GM21576 (cell line): ENCODE results near the gene TMSB4X.
"Not testable (repeated sequence)": the region's sequence is repeated elsewhere in the genome, so short reads cannot be mapped to it uniquely, and the experiment has no call there.

ENCODE experiments used
- ATAC-seq: cut with Tn5 transposase; IDR thresholded peaks from one replicate; pipeline ENCODE4 v1.9.1; 2021; ENCODE audit warnings: mild to moderate bottlenecking, moderate library complexity; ENCODE audit not compliant: unreplicated experiment

Gene TMSB4X

DNA sequence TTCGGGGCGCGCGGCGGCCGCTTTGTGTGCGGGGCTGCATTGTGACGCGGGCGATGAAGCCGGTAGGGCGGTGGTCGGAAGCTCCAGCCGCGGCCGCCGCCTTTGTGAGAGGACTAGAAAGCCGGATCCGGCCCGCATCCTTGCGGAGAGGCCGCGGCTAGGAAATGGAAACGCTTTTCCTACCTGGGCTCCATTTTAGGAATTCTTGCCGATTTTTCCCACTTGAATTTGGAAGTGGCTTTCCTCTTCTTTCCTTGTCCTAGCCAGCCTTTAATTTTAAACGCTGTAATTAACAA, 708 bp downstream of the TMSB4X start:
- ATAC-seq, result no peak

DNA sequence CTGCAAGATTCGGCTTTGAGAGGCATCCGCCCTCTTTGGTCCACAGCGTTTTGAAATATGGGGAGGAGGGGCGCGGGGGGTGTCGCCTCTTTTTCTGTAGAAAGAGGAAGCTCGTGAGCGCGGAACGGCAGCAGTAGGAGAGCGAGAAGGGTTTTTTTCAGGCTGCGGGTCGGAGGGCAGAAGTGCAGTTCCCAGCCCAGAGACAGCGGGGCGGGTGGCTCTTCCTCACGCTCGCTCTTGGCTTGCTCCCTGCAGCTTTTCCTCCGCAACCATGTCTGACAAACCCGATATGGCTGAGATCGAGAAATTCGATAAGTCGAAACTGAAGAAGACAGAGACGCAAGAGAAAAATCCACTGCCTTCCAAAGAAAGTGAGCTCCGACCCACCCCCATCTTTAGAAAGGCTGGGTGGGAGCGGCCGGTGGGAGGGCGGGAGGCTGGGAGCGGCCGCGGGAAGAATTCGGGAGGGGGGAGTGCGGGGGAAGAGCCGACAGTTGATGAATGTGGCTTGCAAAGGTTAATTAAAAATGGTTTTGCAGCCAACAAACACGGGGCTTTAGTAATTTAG, 1.2 kb downstream of the TMSB4X start:
- ATAC-seq, result no peak

DNA sequence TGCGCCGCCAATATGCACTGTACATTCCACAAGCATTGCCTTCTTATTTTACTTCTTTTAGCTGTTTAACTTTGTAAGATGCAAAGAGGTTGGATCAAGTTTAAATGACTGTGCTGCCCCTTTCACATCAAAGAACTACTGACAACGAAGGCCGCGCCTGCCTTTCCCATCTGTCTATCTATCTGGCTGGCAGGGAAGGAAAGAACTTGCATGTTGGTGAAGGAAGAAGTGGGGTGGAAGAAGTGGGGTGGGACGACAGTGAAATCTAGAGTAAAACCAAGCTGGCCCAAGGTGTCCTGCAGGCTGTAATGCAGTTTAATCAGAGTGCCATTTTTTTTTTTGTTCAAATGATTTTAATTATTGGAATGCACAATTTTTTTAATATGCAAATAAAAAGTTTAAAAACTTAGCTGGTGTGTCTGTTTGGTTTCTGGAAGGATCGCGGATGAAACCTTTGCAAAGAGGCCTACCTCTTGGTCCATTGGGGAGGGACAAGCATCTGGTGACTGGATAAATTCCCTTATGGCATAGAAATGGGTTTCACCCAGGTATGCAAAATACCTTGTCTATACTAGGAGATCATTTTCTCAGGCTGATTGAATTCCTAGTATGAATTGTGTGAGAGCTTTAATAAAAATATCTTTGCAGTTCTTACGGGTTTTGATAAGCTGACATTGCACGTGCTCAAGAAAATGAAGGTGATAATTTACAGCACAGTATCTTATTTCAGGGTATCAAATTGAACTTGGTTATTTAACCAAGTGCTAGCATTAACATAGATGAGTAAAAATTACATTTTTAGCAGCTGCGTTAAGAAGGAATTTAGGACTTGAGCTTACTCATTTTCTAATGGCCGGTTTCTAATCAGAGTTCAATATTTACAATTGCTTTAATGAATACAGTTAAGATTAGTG, 2.2 kb downstream of the TMSB4X start:
- not testable (repeated sequence) for ATAC-seq

DNA sequence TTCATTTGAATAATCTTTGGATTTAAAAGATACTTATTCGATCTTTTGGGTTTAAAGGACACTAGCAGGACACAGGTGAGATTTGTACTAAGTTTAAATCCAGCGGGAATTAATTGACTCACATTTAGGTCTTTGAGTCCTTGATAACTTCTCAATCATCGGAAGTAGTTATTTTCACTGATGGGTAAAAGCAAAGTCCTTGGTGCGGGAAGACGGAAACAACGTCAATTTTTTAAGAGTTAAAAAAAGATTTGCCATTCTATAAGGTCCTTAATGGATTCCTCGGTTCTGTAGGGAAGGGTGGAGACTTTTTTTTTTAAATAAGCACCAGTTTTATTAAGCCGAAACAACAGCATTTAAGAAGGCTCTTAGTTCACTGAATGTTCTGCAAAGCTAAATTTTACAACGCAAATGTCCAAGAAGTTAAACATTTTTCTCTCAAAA, 2.9 kb downstream of the TMSB4X start:
- ATAC-seq, result peak; percentile 0

DNA sequence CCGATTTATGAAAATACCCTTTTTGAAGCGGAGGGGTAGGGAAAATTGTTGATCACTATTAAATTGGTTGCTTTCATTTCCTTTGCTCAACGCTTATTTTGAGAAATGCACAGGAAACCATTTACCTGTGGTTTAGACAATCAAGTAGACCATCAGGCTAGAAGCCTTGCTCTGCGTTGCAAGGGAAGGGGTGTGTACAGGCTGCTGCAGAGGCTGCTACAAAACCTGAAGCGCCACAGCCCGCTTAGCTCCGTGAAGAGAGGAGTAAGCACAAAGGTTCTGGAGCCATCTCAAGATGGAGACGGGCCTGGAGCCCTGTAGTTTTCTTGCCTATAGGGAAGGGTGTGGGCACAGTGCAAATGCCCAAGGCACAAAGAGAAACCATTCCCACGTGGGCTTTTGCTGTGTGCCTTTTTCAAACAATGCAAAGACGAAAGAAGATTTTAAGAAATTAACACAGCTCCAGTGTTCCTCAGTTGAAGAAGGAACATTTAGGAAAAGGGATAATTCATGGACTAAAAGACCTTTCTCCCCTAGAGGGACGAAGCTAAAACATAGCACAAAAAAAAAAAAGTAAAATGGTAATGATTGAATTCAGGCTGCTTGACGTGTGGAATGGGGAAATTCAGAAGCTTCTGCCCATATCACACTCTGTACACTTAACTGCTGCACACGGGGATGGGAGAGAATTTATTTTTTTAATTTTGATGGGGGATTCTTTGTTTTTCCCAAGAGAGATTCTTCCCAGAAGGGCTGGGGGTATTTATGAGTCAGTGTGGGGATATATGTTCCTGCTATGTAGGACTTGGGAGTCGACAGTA, 3.5 kb downstream of the TMSB4X start:
- peak; percentile 49 for ATAC-seq

DNA sequence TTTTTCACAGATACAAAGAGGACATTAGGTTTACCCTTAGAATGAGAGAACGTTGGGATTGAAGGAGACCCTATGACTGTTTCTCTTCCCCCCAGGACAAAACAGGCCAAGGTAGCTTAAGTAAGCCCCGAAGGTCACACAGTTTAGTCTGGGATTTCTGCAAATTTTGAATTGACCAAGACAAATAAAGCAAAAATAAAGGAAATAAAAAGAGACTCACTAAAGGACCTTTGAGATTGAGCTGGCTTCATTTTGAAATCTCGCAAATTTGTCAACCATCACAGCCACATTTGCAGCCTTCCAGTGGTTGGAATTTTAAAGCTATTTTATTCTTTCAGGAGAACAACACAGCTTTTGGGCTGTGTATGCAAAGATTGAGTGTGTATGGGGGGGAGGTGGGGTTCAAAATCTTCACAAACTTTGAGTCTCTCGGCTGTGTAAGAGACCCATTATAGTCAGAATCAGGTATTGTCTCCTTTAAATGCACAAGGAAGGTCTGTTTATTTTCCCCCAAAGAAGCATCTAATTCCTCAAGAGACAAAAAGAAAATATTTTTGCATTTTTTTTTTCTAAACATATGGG, 4.2 kb downstream of the TMSB4X start:
- no peak for ATAC-seq

DNA sequence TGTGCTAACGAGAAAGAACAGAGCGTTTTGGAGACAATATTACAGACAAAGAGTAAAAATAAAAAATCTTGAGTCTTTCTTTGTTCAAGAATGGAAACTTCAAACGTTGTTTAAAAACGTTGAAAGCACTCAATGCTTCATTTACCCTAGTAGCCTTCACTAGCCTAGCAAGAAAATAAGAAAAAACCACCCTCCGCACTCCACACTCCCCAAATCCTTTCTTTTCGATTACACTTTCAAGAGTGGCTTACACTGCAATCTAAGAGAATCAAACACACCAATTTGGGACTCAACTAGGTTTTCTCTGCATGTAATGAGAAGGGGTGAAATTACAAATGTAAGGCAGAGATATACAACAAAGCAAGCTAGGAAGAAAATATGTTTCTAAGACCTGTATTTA, 4.7 kb downstream of the TMSB4X start:
- ATAC-seq, result no peak

DNA sequence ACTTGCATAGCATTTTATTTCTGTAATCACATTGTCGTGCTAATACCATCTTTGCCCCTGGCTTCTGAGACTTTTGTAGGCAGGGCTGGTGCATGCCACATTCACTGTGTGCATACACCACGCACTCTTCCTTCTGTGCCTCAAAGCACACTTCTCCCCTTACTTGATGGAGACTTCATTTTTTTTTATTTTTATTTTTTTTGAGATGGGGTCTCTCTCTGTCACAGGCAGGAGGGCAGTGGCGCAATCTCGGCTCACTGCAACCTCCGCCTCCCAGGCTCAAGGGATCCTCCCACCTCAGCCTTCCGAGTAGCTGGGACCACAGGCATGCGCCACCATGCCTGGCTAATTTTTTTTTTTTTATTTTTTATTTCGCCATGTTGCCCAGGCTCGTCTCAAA, 5.1 kb downstream of the TMSB4X start:
- not testable (repeated sequence) for ATAC-seq

DNA sequence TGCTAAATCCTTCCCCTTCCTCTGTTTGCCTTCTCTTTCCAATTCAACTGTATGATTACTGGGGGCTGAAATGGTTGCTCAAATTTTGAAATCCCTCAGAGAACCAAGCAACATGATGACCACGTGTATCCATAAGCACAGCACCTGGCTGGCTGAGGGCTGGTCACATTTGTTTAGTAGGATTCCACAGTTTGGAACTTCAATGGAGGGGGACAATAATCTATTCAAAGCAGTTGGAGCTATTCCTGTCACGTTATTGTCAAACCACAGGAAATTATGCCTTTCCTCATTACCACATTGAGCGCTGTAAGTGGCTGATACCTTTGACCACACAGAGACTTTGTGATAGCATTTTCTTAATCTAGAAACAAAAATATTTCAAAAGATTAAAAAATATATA, 7.0 kb downstream of the TMSB4X start:
- ATAC-seq, result no peak

DNA sequence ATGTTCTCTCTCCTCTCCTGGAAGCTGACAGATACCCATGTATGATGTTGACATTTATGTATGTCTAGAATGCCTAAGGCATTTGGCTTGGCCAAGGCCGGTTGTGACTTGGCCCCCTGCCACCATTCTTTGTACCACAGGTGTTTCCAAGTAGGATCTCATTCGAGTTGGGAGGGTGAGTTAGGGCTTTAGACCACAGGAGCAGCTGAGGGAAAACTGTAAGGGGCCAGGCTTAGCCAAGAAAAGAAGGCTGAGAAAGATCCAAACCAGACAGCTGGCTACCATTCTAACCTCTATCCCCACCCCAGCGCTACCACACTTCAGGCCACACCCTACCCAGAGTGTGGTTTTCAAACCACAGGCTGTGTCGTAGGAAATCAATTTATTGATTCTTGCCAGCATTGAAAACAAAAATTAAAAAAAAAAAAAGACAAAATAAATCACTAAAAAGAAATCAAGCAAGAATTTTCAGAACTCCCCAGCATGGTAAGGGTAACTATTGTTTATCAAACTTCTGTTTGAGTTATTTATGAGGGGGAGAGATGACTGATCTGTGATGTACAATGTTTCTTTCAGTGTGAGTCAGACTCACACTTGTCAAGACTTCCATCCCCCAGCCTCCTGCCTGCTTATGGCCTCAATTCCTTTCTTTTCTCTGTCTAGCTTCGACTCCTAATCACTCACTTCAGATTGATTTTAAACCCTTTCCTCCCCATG, 9.9 kb downstream of the TMSB4X start:
- ATAC-seq, result peak; percentile 68

DNA sequence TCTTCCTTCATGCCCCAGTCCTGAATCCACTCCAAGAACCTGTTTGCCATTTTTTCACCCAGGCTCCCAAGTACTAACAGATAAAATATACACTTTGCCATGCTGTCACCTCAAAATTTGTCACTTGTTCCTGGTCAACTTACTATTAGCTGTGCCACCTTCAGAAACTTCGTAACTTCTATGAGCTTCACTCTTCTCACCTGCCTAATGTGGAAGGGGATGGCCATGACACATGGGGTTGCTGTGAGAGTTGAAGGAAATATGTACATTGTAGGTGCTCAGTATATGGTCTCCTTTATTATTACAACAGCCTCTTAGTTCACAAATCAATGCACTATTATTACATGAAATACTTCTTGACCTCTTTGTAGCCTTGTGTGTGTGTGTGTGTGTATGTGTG, 10.4 kb downstream of the TMSB4X start:
- ATAC-seq, result peak; percentile 2

DNA sequence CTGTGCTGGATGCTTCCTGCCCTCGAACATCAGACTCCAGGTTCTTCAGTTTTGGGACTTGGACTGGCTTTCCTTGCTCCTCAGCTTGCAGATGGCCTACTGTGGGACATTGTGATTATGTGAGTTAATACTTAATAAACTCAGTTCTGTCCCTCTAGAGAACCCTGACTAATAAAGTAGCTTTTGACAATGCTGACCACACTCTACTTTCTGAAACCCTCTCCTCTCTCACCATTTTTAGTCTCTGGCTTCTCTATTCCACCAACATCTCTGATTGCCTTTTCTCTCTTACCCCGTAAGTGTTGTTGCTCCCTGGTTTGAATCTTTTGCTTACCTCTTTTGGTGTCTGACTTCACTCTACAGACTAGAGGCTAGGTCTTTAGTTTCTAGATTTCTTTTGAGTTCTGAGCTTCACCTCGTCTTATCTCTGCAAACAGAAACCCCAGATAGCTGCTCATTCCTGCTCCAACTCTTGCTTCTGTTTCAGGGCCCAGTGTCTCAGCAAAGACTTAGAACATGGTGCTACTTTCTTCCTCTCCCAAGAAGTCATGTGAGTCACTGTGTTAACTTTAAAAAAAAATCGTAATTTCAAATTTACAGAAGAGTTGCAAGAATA, 11.4 kb downstream of the TMSB4X start:
- peak; percentile 31 for ATAC-seq

DNA sequence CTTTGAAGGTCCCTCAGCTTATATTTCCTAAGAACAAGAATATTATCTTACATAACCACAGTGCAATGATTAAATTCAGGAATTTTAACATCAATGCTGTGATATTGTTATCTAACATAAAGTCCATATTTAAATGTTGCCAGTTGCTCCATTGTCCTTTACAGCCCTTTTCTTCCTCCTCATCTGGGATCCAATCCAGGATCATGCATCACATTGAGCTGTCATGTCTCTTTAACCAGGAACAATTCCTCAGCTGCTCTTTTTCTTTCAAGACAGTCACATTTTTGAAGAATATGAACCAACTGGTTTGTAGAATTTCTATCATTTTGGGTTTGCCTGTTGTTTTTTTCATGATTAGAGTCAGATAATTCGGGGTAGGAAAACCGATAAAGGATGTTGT, 12.0 kb downstream of the TMSB4X start:
- no peak for ATAC-seq

DNA sequence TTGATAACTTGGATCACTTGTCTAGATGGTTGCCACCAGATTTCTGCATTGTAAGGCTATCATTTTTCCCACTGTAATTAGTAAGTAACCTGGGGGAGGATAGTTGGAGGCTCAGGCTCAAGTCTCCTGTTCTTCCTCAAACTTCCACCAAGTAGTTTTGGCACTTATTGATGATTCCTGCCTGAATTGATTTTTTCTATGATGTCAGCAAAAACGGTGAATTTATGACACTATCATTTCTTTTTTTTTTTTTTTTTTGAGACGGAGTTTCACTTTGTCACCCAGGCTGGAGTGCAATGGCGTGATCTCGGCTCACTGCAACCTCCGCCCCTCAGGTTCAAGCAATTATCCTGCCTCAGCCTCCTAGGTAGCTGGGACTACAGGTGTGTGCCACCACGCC, 12.4 kb downstream of the TMSB4X start:
- ATAC-seq, result no peak

DNA sequence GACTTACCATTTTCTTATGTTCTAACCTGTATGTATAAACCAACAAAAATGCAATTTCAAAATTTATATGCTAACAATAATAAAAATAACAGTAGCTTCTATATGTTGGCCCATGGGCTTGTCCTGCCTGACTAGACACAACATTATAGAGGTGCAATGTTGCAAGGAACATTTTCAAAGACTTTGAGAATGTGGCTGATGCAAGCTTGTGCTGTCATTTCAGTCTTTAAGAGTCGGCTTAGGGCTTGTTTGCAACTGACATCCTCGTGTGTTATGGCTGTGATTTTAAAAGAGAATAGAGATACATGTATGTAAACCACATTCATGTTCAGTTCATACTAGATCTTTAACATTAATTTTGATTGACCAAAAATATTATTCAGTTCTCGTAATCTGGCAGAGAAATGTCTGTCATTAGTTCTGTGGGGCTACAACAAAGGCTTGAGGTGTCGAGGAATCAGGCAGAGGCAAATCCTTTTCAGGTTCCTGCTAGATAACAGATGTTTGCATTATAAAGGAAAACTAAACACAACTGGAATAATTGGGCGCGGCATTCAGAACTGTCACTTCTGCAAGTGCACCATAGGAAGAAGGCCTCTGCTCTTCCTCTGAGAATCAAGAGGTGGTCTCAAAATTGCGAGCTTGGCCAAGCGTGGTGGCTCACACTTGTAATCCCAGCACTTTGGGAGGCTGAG, 13.1 kb downstream of the TMSB4X start:
- no peak for ATAC-seq

DNA sequence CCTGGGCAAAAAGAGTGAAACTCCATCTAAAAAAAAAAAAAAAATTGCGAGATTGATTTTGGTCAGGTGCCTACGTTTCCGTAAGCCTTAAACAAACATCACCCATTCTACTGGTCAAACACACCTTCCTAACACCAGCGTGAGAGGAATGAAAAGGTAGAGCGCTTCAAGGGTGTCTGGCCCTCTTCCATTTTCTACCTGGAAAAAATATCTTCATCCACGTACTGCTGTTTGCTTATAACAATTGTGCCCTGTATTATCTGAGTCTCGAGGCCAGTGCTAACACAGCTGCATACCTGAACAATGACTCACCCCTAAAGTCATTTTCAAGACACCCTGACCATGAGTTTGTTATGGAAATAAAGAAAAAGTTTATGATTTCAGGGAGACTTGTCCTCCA, 13.9 kb downstream of the TMSB4X start:
- ATAC-seq, result no peak

DNA sequence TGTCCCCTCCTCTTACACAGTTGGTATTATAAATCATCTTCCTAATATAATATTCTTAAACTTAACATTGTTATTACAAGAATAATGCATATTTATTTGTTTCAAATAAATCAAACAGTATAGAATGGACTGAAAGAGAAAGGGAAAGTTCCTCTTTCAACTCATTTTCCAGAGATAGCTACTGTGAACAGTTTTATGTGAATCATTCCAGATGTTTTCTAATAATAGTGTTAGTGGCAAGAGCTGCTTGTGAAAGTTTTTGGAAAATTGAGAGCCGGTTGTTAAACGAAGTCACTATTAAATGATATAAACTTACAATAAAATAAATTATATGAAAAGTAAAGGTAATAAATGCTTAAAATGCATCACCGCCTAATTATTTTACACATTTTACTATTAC, 14.6 kb downstream of the TMSB4X start:
- ATAC-seq, result no peak

DNA sequence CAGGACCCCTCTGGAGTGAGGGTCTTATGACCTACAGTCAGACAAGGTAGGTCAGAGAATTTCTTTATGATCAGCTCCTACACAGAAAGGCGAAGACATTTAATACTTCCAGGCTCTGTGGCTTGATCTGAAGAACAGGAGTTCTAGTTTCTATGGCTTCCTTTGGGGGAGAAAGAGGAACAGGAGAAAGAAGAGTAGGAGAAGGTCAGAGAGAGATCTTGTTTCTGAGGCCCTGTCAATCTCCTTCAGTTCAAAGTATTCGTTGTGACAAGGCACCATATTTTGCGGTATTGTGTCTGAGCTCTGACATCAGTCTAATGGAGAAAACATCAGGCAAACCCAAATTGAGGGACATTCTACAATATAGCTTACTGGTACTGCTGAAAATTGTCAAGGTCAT, 16.7 kb downstream of the TMSB4X start:
- ATAC-seq, result no peak

DNA sequence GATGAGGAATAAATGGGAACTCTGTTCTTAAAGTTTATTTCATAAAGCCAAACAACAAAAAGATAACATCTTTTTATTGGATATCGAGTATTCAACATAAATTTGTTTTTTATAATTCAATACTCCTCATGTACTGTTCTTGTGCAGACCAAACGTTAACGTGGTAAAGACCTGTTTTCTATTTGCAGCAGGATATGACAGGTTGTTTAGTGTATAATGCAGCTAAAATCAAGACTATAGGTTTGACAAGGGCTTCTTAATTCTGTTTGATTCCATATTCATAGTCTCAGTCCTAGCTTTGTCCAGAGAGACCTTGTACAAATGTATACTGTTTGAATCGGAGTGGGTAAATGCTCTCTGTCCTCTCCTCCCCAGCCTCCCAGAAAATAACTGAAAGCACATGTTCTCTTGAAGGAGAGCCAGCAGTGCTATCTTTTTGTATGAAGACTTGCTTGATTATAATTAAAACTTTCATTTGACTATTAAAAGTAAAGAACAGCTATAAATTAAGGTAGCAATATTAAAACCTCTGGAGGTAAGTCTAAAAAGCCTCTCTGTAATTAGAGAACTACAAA, 17.7 kb downstream of the TMSB4X start:
- ATAC-seq, result no peak
